ENCODE measurements around the gene DNPH1. TPM values are rescaled to one million over a fixed set of nuclear protein-coding genes. Genes with fewer than 3 reads are reported as not detected.

Gene DNPH1
- polyA plus RNA-seq, 2 of the 4 experiments (the other 2 are of a cell fraction), result 63.2 to 82.0 TPM

DNA sequence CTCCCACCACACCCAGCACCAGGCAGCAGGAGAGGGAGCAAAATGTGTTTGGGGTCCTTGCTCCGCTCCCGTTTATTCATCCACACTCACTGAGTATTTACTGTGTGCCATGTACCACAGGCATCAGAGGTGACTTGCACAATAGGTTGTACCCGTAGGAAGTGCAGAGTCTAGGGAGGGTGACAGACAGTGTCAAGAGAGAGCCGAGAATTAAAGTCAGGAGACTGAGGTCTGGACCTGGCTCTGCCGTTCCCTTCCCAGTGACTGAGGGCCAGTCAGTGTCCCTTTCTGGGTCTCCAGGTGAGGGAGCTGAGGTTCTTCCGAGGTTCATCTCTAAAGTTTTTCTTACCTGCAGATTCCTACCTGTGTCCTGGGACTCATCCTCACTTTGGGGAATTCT lies 36.3 kb upstream of the DNPH1 start:
- no peak overlapping the region for H3K4me2 ChIP-seq
- H3K9me3 ChIP-seq, result no peaks in the 10 kb centered on the region
- peaks cover 24% of the 10 kb centered on the region for H3K4me1 ChIP-seq
- H3K27ac ChIP-seq, result no peak overlapping the region
- ATAC-seq (no peak), FAIRE-seq (no peak), DNase-seq (ENCODE audit: low read depth in 1 of 2, low spot score in 1 of 2) (no peak)
- TF ChIP-seq SMC3 (IDR thresholded peaks at IDR 0.05), result no peak
- TF ChIP-seq CHD2 (IDR thresholded peaks at IDR 0.05; ENCODE audit: low read length, partially characterized antibody), result no peak
- TF ChIP-seq RFX5 (IDR thresholded peaks at IDR 0.05), result no peak
- no peak for TF ChIP-seq MAZ (IDR thresholded peaks at IDR 0.05; ENCODE audit: borderline replicate concordance, low read depth, low read length)
- TF ChIP-seq ESRRA (IDR thresholded peaks at IDR 0.05; ENCODE audit: borderline replicate concordance, low read length), result no peak
- TF ChIP-seq KDM5A (IDR thresholded peaks at IDR 0.05), result no peak
- no peak for TF ChIP-seq SREBF2 (IDR thresholded peaks at IDR 0.05)
- no peak for TF ChIP-seq ZSCAN20 (CRISPR knock-in tag; IDR thresholded peaks at IDR 0.05)
- TF ChIP-seq FOSL2 (IDR thresholded peaks at IDR 0.05), result no peak
- TF ChIP-seq FOSL2 (CRISPR knock-in tag; IDR thresholded peaks at IDR 0.05), result no peak
- ChIA-PET CTCF (interaction anchor here (1.3 to 5.1 kb wide), 5 partner anchors 70 to 241 kb away, joined by 3 to 38 read pairs (median 16); no protein-coding TSS in a partner anchor), POLR2A (no interaction called here)
- WGBS (ENCODE audit: missing lambda C conversion rate), result 68% methylated on average over 5 of the region's 6 CpGs
- no peak overlapping the region for H3K4me3 ChIP-seq

GRCh38 chr6:43264599-43265145 lies 35.4 kb upstream of the DNPH1 start:
- Histone ChIP-seq H3K27ac (no peak overlapping the region), H3K9me3 (no peaks in the 10 kb centered on the region), H3K4me2 (no peak overlapping the region), H3K4me3 (no peak overlapping the region), H3K4me1 (peaks cover 15% of the 10 kb centered on the region)
- ChIA-PET CTCF (interaction anchor here (1.0 to 5.1 kb wide), 17 partner anchors 8 to 242 kb away, joined by 3 to 38 read pairs (median 5); partner anchors contain the start of genes CRIP3 and DNPH1), POLR2A (no interaction called here)
- 66% methylated on average over 5 of the region's 5 CpGs for WGBS (ENCODE audit: missing lambda C conversion rate)
- TF ChIP-seq NPAS2 (CRISPR knock-in tag; IDR thresholded peaks at IDR 0.05; ENCODE audit: borderline replicate concordance), result no peak
- no peak for TF ChIP-seq PHF8 (IDR thresholded peaks at IDR 0.05; ENCODE audit: borderline replicate concordance, low read depth)
- no peak for TF ChIP-seq RCOR1 (IDR thresholded peaks at IDR 0.05; ENCODE audit: low read depth, low read length)
- no peak for TF ChIP-seq KDM5A (IDR thresholded peaks at IDR 0.05)
- TF ChIP-seq ZNF302 (CRISPR knock-in tag; IDR thresholded peaks at IDR 0.05), result no peak
- no peak for TF ChIP-seq TFCP2L1 (CRISPR knock-in tag; IDR thresholded peaks at IDR 0.05)
- no peak for TF ChIP-seq HEYL (CRISPR knock-in tag; IDR thresholded peaks at IDR 0.05)
- TF ChIP-seq, protein P1, sequence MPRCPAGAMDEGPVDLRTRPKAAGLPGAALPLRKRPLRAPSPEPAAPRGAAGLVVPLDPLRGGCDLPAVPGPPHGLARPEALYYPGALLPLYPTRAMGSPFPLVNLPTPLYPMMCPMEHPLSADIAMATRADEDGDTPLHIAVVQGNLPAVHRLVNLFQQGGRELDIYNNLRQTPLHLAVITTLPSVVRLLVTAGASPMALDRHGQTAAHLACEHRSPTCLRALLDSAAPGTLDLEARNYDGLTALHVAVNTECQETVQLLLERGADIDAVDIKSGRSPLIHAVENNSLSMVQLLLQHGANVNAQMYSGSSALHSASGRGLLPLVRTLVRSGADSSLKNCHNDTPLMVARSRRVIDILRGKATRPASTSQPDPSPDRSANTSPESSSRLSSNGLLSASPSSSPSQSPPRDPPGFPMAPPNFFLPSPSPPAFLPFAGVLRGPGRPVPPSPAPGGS (IDR thresholded peaks at IDR 0.05), result no peak
- no peak for TF ChIP-seq MAZ (IDR thresholded peaks at IDR 0.05; ENCODE audit: borderline replicate concordance, low read depth, low read length)
- DNase-seq (ENCODE audit: low read depth in 1 of 2, low spot score in 1 of 2), result no peak
- no peak for ATAC-seq
- FAIRE-seq, result no peak

DNA sequence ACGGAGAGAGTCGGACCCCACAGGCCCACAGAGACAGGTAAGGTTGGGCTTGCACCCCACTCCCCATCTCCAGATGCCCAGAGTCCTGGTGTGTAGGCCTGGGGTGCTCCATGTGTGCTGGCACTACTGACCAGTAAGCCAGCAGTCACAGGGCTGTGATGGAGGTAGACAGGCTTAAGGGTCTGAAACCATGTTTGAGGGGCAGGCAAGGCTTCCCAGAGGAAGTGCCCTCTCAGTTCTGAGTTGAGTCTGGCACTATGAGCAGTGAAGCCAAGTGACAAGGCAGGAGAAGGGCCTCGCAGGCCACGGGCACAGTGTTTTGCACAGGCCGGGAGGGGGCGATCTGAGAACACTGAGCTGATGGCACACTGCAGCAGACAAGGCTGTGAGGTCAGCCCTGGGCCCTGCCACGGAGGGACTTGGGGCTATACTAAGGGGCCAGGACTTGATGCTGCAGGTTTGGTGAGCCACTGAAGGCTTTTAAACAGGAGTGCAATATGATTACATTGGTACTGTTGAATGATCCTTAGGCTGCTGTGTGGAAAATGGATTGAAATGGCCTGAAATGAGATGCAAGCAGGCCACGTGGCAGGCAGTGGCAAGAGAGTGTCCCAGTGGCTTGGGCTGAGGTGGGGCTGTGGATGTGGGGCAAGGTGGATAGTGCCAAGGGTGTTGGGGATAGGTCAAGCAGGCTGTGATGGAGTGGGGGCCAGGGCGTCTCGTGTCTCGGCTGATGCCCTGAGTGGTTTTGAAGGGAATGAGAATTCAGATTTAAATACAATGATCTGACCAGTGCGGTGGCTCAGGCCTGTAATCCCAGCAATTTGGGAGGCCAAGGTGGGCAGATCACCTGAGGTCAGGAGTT lies 34.3 kb upstream of the DNPH1 start:
- peak; percentile 96 to 98 for ATAC-seq
- Histone ChIP-seq H3K4me3 (no peak overlapping the region), H3K27ac (0 out of 6 replicates have a peak overlapping the region, but pooled peaks of 1 of the 2 experiments have one; percentile 28), H3K9me3 (no peaks in the 10 kb centered on the region), H3K4me2 (no peak overlapping the region), H3K4me1 (peaks cover 7% of the 10 kb centered on the region; the same call in 1 of the 3 replicates)
- WGBS (ENCODE audit: missing lambda C conversion rate), result 93% methylated on average over 5 of the region's 12 CpGs
- FAIRE-seq, result no peak
- ChIA-PET CTCF (interaction anchor here (0.6 to 5.1 kb wide), 32 partner anchors 9 to 243 kb away, joined by 3 to 38 read pairs (median 3); partner anchors contain the start of genes CRIP3 and DNPH1), POLR2A (no interaction called here)
- peak; percentile 74 to 86 for DNase-seq (ENCODE audit: low read depth in 1 of 2, low spot score in 1 of 2)
- TF ChIP-seq ATOH8 (CRISPR knock-in tag; IDR thresholded peaks at IDR 0.05; ENCODE audit: low read depth), result no peak
- no peak for TF ChIP-seq RFX5 (IDR thresholded peaks at IDR 0.05)
- no peak for TF ChIP-seq HDAC2 (IDR thresholded peaks at IDR 0.05)
- peak; percentile 78 for TF ChIP-seq SMC3 (IDR thresholded peaks at IDR 0.05)
- no peak for TF ChIP-seq ELK1 (IDR thresholded peaks at IDR 0.05; ENCODE audit: low read depth, low read length)
- no peak for TF ChIP-seq RCOR1 (IDR thresholded peaks at IDR 0.05; ENCODE audit: low read depth, low read length)
- TF ChIP-seq EHF (CRISPR knock-in tag; IDR thresholded peaks at IDR 0.05), result no peak
- peak; percentile 87 to 90 for TF ChIP-seq RAD21 (conservative IDR thresholded peaks at IDR 0.05 in 1 of 2, IDR thresholded peaks at IDR 0.05 in 1 of 2)
- TF ChIP-seq, protein P2, sequence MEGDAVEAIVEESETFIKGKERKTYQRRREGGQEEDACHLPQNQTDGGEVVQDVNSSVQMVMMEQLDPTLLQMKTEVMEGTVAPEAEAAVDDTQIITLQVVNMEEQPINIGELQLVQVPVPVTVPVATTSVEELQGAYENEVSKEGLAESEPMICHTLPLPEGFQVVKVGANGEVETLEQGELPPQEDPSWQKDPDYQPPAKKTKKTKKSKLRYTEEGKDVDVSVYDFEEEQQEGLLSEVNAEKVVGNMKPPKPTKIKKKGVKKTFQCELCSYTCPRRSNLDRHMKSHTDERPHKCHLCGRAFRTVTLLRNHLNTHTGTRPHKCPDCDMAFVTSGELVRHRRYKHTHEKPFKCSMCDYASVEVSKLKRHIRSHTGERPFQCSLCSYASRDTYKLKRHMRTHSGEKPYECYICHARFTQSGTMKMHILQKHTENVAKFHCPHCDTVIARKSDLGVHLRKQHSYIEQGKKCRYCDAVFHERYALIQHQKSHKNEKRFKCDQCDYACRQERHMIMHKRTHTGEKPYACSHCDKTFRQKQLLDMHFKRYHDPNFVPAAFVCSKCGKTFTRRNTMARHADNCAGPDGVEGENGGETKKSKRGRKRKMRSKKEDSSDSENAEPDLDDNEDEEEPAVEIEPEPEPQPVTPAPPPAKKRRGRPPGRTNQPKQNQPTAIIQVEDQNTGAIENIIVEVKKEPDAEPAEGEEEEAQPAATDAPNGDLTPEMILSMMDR (IDR thresholded peaks at IDR 0.05), result peak; percentile 73
- TF ChIP-seq CEBPB (IDR thresholded peaks at IDR 0.05), result no peak
- TF ChIP-seq BHLHE40 (IDR thresholded peaks at IDR 0.05; ENCODE audit: low read depth, low read length), result no peak
- TF ChIP-seq E2F6 (IDR thresholded peaks at IDR 0.05; ENCODE audit: borderline replicate concordance, low read depth), result no peak
- TF ChIP-seq MYC (IDR thresholded peaks at IDR 0.05; ENCODE audit: borderline replicate concordance, low read length), result no peak
